Common myeloid progenitor, CD34-positive (primary cell): Measurements from ENCODE around the gene LRFN4.
"Not testable (repeated sequence)": the region's sequence is repeated elsewhere in the genome, so short reads cannot be mapped to it uniquely, and the experiment has no call there.

Experiments
- CTCF ChIA-PET: fragments of 350-600 bp; sonication (Branson Sonifier 250); formaldehyde crosslinking; loops from one replicate; lab custom pipeline; 2021; ENCODE audit warnings: antibody characterized with exemption; lab: Charles Lee
- POLR2A ChIA-PET: fragments of 350-600 bp; sonication (Branson Sonifier 250); formaldehyde crosslinking; loops from one replicate; lab custom pipeline; 2021; ENCODE audit warnings: antibody characterized with exemption; lab: Charles Lee
- DNase-seq, 3 donors: peaks; one replicate each; pipeline versions ENCODE4 v3.0.0 to v3.0.0-alpha.2; 2013
- H3K27ac ChIP-seq, 2 experiments: 1 replicate in 1 of 2; 2 replicates in 1 of 2; pipeline ENCODE4 v1.7.0; 2013; ENCODE audit warnings: inconsistent platforms in 2 of 2, low read length in 2 of 2, mild to moderate bottlenecking in 2 of 2, low read depth in 1 of 2, moderate library complexity in 1 of 2; ENCODE audit not compliant: severe bottlenecking in 2 of 2, insufficient read depth in 1 of 2, poor library complexity in 1 of 2
- H3K27me3 ChIP-seq, 5 experiments: replicated peaks in 2 of 5; 1 replicate in 3 of 5; 2 replicates in 2 of 5; pipeline versions ENCODE4 v1.6.1 to v1.7.0; 2013; ENCODE audit warnings: low read length in 4 of 5, mild to moderate bottlenecking in 2 of 5, moderate library complexity in 2 of 5, inconsistent platforms in 1 of 5; ENCODE audit not compliant: insufficient read depth in 5 of 5, control insufficient read depth in 4 of 5
- H3K36me3 ChIP-seq, 4 experiments: 1 replicate in 2 of 4; 2 replicates in 2 of 4; pipeline versions ENCODE4 v1.6.1 to v1.7.0; 2013; ENCODE audit warnings: low read length in 3 of 4, control low read depth in 1 of 4, mild to moderate bottlenecking in 1 of 4; ENCODE audit not compliant: control insufficient read depth in 4 of 4, insufficient read depth in 4 of 4
- H3K4me1 ChIP-seq, 4 experiments: 1 replicate in 3 of 4; 2 replicates in 1 of 4; pipeline versions ENCODE4 v1.6.1 to v1.7.1; 2013; ENCODE audit warnings: low read length in 3 of 4, mild to moderate bottlenecking in 3 of 4, control low read depth in 1 of 4, inconsistent platforms in 1 of 4, moderate library complexity in 1 of 4; ENCODE audit not compliant: control insufficient read depth in 4 of 4, insufficient read depth in 4 of 4; ENCODE audit errors: control extremely low read depth in 1 of 4
- H3K4me3 ChIP-seq, 7 experiments: 1 replicate in 4 of 7; 2 replicates in 3 of 7; pipeline versions ENCODE4 v1.5.1 to v1.7.0; 2013; ENCODE audit warnings: mild to moderate bottlenecking in 7 of 7, low read length in 6 of 7, moderate library complexity in 6 of 7, inconsistent platforms in 2 of 7, low read depth in 2 of 7, control low read depth in 1 of 7; ENCODE audit not compliant: insufficient read depth in 4 of 7, control insufficient read depth in 1 of 7; ENCODE audit errors: extremely low read depth in 1 of 7
- H3K9me3 ChIP-seq, 5 experiments: 1 replicate in 4 of 5; 2 replicates in 1 of 5; pipeline versions ENCODE4 v1.6.1 to v1.7.1; 2013; ENCODE audit warnings: low read length in 4 of 5, mild to moderate bottlenecking in 2 of 5, inconsistent platforms in 1 of 5, low read depth in 1 of 5, moderate library complexity in 1 of 5; ENCODE audit not compliant: control insufficient read depth in 4 of 5, insufficient read depth in 2 of 5; ENCODE audit errors: control extremely low read depth in 1 of 5
- WGBS: methylation state at CpG from one replicate; pipeline ENCODE4 v1.1.5; 2013; ENCODE audit not compliant: insufficient coverage; 5-methylcytosine and 5-hydroxymethylcytosine counted together

The LRFN4 gene

DNA sequence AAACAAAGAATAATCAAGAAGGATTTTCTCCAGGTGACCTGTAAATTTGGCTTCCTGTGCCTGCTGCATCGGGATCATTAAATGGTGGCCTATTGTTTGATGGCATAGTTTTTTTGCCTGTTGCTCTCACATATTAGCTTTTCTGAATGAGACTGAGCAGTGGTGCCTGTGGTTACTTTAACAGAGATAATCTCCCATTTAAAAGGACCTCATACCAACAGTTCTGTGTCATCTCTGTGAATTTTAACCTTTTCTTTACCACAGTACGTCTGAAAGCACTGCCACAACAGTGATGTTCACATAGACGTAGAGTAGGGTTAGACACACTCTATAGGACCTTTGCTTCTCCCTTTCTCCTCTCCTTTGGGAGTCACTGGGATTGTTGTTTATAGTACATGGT lies 36.5 kb upstream of the LRFN4 start:
- H3K27me3 ChIP-seq: no peaks in the 10 kb centered on the region
- no peak for DNase-seq
- WGBS: 100% methylated on average over 2 of the region's 3 CpGs
- H3K4me1 ChIP-seq: no peaks in the 10 kb centered on the region
- H3K9me3 ChIP-seq: no peaks in the 10 kb centered on the region
- H3K4me3 ChIP-seq: no peak overlapping the region
- H3K27ac ChIP-seq: no peak overlapping the region
- POLR2A ChIA-PET: no interaction called here
- no peaks in the 10 kb centered on the region for H3K36me3 ChIP-seq
- CTCF ChIA-PET: interaction anchor here (1.3 kb wide), 1 partner anchor 18 kb away, joined by 3 read pairs; no protein-coding TSS in a partner anchor

GRCh38 chr11:66820901-66821300 lies 36.0 kb upstream of the LRFN4 start:
- no peak overlapping the region for H3K4me3 ChIP-seq
- WGBS: 100% methylated on average over 2 of the region's 3 CpGs
- no peaks in the 10 kb centered on the region for H3K27me3 ChIP-seq
- H3K9me3 ChIP-seq: no peaks in the 10 kb centered on the region
- no peaks in the 10 kb centered on the region for H3K36me3 ChIP-seq
- H3K27ac ChIP-seq: no peak overlapping the region
- DNase-seq: no peak
- ChIA-PET CTCF (interaction anchor here (1.3 to 1.7 kb wide), 2 partner anchors 15 to 19 kb away, joined by 3 read pairs; no protein-coding TSS in a partner anchor), POLR2A (no interaction called here)
- no peaks in the 10 kb centered on the region for H3K4me1 ChIP-seq

DNA sequence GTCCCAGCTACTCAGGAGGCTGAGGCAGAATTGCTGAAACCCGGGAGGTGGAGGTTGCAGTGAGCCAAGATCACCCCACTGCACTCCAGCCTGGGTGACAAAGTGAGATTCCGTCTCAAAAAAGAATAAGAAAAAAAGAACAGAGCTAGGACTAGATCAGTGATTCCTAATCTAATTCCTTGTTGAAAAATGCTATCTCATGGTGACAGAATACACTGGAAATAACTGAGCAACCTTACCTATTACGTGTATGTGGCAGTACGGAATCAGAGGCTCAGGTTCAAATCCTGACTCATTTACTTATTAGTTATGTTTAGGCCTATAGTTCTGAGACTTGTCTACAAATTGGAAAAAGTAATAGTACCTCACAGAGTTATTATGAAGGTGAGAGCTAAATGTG lies 33.2 kb upstream of the LRFN4 start:
- ChIA-PET POLR2A (no interaction called here), CTCF (interaction anchor here (0.7 kb wide), 1 partner anchor 10 kb away, joined by 3 read pairs; no protein-coding TSS in a partner anchor)
- Histone ChIP-seq H3K9me3 (no peaks in the 10 kb centered on the region), H3K27ac (no peak overlapping the region), H3K36me3 (no peaks in the 10 kb centered on the region), H3K4me3 (no peak overlapping the region), H3K27me3 (no peaks in the 10 kb centered on the region), H3K4me1 (no peaks in the 10 kb centered on the region)
- 100% methylated on average over 3 of the region's 4 CpGs for WGBS
- DNase-seq: no peak

DNA sequence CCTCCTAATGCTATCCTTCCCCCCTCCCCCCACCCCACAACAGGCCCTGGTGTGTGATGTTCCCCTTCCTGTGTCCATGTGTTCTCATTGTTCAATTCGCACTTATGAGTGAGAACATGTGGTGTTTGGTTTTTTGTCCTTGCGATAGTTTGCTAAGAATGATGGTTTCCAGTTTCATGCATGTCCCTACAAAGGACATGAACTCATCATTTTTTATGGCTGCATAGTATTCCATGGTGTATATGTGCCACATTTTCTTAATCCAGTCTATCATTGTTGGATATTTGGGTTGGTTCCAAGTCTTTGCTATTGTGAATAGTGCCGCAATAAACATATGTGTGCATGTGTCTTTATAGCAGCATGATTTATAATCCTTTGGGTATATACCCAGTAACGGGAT lies 32.3 kb upstream of the LRFN4 start:
- H3K4me1 ChIP-seq, CTCF ChIA-PET, H3K27ac ChIP-seq, POLR2A ChIA-PET, H3K9me3 ChIP-seq, DNase-seq, H3K36me3 ChIP-seq, H3K27me3 ChIP-seq, H3K4me3 ChIP-seq: not testable (repeated sequence)
- 100% methylated on average over 1 of the region's 4 CpGs for WGBS

DNA sequence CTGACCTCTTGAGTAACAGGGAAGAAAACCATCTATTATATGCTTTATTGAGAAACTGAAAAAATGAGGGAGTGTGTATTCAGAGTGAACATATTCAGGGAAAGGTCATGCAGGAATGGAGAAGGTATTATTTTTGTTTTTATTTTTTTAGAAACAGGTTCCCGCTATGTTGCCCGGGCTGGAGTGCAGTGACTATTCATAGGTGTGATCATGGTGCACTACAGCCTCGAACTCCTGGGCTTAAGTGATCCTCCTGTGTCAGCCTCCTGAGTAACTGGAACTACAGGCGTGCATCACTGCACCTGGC lies 22.4 kb upstream of the LRFN4 start:
- Histone ChIP-seq H3K27me3 (no peaks in the 10 kb centered on the region), H3K4me1 (no peaks in the 10 kb centered on the region), H3K36me3 (peaks cover 0 to 8% (median 2%) of the 10 kb centered on the region in 4 experiments), H3K9me3 (no peaks in the 10 kb centered on the region), H3K27ac (no peak overlapping the region), H3K4me3 (no peak overlapping the region)
- DNase-seq: no peak
- ChIA-PET POLR2A (interaction anchor here (0.6 kb wide), 1 partner anchor 207 kb away, joined by 3 read pairs; no protein-coding TSS in a partner anchor), CTCF (interaction anchor here (0.9 to 11.5 kb wide), 11 partner anchors 8 to 416 kb away, joined by 3 to 152 read pairs (median 3); no protein-coding TSS in a partner anchor)
- WGBS: 81% methylated on average over 4 of the region's 4 CpGs

GRCh38 chr11:66834943-66835342 lies 21.9 kb upstream of the LRFN4 start:
- no peak for DNase-seq
- Histone ChIP-seq H3K4me3 (no peak overlapping the region), H3K4me1 (peaks cover 0 to 3% (median under 1%) of the 10 kb centered on the region in 4 experiments), H3K27me3 (no peaks in the 10 kb centered on the region), H3K9me3 (no peaks in the 10 kb centered on the region), H3K27ac (no peak overlapping the region), H3K36me3 (peaks cover 0 to 11% (median 3%) of the 10 kb centered on the region in 4 experiments)
- POLR2A ChIA-PET: interaction anchor here (0.6 kb wide), 1 partner anchor 207 kb away, joined by 3 read pairs; no protein-coding TSS in a partner anchor
- 93% methylated on average over 3 of the region's 5 CpGs for WGBS
- CTCF ChIA-PET: interaction anchor here (0.9 to 11.5 kb wide), 10 partner anchors 8 to 417 kb away, joined by 3 to 152 read pairs (median 4); no protein-coding TSS in a partner anchor

GRCh38 chr11:66835768-66836405 lies 21.0 kb upstream of the LRFN4 start:
- ChIA-PET POLR2A (interaction anchor here (0.5 kb wide), 1 partner anchor 187 kb away, joined by 4 read pairs; no protein-coding TSS in a partner anchor), CTCF (interaction anchor here (0.9 to 11.5 kb wide), 2 partner anchors 140 to 156 kb away, joined by 3 to 152 read pairs; no protein-coding TSS in a partner anchor)
- 100% methylated on average over 8 of the region's 12 CpGs for WGBS
- H3K27me3 ChIP-seq: no peaks in the 10 kb centered on the region
- no peak for DNase-seq
- no peak overlapping the region for H3K27ac ChIP-seq
- H3K4me1 ChIP-seq: peaks cover 0 to 10% (median 6%) of the 10 kb centered on the region in 4 experiments
- H3K36me3 ChIP-seq: peaks cover 0 to 13% (median 6%) of the 10 kb centered on the region in 4 experiments
- H3K9me3 ChIP-seq: no peaks in the 10 kb centered on the region
- no peak overlapping the region for H3K4me3 ChIP-seq
